A172 (cell line): ENCODE results near the gene CFAP57. TPM values are rescaled to one million over a fixed set of nuclear protein-coding genes. Genes with fewer than 3 reads are reported as not detected.

Source experiments
- DNase-seq: peaks from one replicate; pipeline ENCODE4 v3.0.0-alpha.2; 2015; ENCODE audit warnings: low spot score
- total RNA-seq: library from RNA; depleted of rRNA; stranded (reverse); fragments of >200 nt; shearing (Covaris generic); gene quantifications from 2 replicates; pipeline ENCODE4 v1.2.3, GENCODE V29; 2014

CFAP57 gene
- total RNA-seq, 1 experiment from 2014 or later, result 0.12 TPM

- DNase-seq, result no peak
Measured at GRCh38 chr1:43255438-43256210, 83.5 kb downstream of the CFAP57 start.

DNA sequence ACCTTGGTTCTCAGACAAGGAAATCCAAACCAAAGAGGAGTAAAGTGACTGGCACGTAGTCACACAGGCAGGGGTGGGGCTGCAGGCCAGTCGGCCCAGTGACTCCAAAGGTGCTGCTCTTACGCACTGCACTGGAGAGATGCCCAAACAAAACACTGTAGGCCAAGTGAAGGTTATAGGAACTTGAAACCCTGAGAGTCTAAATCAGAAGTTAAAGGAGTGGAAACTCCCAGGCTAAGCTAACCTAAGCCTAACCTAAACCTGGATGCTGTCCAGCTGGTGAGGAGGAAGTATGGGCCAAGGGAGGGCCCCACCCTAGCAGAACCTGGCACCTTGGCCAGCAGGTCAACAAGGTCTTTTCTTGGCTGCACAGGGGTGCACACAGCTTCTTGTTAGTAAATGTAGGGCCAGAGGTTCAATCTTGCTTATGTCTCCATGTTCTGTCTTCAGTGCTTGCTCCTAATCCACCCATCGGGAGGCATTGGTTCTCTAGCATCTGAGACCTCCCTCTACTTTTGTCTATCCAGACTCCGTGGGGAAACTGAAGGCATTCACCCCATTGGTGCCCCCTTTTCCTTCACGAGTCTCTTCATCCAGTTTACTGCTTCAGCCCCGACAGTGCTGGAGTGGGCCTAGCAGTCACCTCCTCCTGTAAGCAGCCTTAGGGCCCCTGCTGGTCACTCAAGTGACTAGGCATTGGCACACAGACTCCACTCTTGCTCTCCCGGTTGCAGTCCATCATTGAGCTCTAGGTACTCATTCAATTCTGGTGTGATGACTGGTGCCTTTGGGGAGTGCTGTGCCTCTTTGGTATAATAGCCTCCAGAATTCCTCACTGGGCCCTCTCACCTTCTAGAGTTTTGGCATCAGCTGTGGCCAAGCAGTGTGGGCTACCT, 84.8 kb downstream of the CFAP57 start:
- no peak for DNase-seq

GRCh38 chr1:43258370-43258769, 86.2 kb downstream of the CFAP57 start:
- no peak for DNase-seq

DNA sequence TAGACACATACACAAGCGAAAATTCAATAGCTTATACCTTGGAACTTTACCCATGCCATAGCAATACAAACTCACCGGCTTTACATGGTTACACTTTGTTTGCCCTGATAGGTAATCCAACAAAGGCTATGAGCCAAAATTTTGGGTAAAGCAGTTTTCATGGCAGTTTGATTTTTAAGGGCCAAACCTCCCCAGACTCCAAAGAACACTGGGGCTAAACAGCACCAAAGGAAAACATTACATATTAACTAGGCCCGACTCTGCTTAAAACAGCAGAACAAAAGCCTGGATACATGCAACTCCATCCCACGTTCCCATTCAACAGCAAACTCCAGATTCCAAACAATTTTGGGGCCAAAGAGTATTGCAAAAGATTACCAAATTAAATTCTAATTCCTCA, 93.3 kb downstream of the CFAP57 start:
- DNase-seq, result no peak

GRCh38 chr1:43266881-43267280, 94.8 kb downstream of the CFAP57 start:
- DNase-seq, result no peak

- no peak for DNase-seq
Measured at GRCh38 chr1:43267291-43267805, 95.2 kb downstream of the CFAP57 start.

- no peak for DNase-seq
Measured at GRCh38 chr1:43267818-43268425, 95.8 kb downstream of the CFAP57 start.

DNA sequence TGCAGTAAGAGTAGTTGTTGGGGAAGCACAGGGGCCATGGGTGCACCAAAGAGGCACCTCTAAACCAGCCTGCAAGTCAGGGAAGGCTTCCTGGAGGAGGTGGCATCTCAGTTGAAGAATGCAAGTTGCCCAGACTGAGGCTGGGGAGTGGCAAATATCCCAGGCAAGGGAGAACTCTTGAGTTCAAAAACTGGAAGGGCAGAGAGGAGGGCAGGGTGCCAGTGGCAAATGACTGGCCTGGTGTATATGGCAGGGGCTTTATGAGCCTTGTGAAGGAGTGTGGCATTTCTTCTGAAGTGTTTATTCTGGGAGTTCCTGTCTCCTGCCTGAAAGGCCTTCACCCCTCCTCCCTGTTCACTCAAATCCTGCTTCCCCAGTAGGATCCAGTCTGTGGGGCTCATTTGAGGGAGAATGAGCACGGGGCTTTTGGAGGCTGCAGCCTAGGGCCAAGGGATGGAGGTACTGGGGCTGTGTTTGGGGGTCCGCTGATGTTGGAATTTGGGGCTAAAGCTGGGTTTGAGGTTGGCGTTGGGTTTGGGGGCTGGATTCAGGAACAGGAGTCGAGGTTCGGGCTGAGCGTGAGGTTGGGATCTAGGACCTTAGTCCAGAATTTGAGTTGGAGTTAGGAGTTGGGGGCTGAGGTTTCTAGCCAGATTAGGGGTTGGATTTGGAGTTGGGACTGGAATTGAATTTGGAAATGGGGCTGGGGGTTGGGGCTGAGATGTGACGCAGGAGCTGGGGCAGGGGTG, 97.7 kb downstream of the CFAP57 start, which contains the start of gene TMEM125:
TSS of gene TMEM125 (plus strand) at position 357 of the 749 bp plus-strand sequence. CDS start 2,740 bp downstream, outside the sequence.
- DNase-seq, result no peak

- no peak for DNase-seq
Measured at GRCh38 chr1:43270421-43271095, 98.4 kb downstream of the CFAP57 start.

DNA sequence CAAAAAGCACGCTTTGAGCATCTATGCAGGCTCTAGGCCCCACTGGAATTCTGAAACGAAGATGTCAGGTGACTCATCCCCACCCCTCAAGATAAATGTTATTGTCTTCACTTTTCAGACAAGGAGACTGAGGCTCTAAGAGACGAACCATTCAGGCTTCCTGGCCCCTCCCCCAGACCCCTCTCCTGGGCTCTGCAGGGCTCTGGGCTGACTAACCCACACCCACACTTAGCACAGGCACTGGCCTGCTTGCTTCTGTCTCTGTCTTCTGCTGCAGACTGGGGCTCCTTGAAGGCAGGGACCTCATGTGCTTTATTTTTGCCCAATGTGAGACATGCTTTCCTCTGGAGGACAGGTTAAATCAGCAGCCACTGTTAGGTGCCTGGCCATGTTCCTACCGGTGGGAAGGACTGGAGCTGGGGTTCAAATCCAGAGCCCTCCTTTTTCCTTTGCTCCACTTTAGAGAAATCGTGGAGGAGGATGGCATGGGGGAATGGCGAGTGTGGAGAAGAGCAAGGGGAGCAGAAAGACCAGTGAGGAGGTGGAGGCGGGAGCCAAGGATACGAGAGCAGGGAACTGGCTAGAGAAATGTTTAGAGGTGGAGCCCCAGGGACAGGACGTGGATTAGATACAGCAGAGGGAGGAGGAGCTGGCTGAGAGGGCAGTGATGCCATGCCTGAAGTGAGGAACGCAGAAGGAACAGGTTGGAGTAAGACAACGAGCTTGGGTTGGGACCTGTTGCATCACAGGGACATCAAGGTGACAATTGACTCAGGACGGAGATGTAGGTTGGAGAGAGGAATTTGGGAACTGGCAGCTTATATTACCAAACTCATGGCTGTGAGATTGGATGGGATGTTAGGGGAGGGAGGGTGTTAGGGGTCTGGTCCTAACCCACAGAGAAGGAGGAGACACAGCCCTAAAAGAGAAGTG, 99.3 kb downstream of the CFAP57 start:
- no peak for DNase-seq

GRCh38 chr1:43272161-43272560, 100.0 kb downstream of the CFAP57 start:
- no peak for DNase-seq

- DNase-seq, result no peak
Measured at GRCh38 chr1:43272576-43273571, 100.7 kb downstream of the CFAP57 start.

GRCh38 chr1:43273708-43274107, 101.6 kb downstream of the CFAP57 start:
- DNase-seq, result no peak

GRCh38 chr1:43274125-43274803, 102.1 kb downstream of the CFAP57 start:
- peak; percentile 59 for DNase-seq

GRCh38 chr1:43274804-43275180, 102.7 kb downstream of the CFAP57 start:
- DNase-seq, result no peak

- DNase-seq, result no peak
Measured at GRCh38 chr1:43275826-43276620, 103.9 kb downstream of the CFAP57 start.

GRCh38 chr1:43276673-43277072, 104.5 kb downstream of the CFAP57 start:
- DNase-seq, result no peak
